ENCODE data around the gene LIPM.
"Not testable (repeated sequence)": the region's sequence is repeated elsewhere in the genome, so short reads cannot be mapped to it uniquely, and the experiment has no call there.

Gene LIPM

GRCh38 chr10:88835910-88836221 lies 33.3 kb downstream of the LIPM start:
- no peak overlapping the region for H3K4me3 Mint-ChIP-seq
- H3K36me3 Mint-ChIP-seq (ENCODE audit: insufficient read depth) = no peaks in the 10 kb centered on the region
- no peak overlapping the region for H3K27ac Mint-ChIP-seq
- peaks cover 15 to 26% of the 10 kb centered on the region in 2 donors for H3K4me1 Mint-ChIP-seq (ENCODE audit: low read depth in 2 of 2)
- no peaks in the 10 kb centered on the region for H3K27me3 Mint-ChIP-seq
- DNase-seq = no peak
- no peak for ATAC-seq (replicated peaks)
- no peaks in the 10 kb centered on the region for H3K9me3 Mint-ChIP-seq

GRCh38 chr10:88837632-88838031 lies 35.1 kb downstream of the LIPM start:
- H3K27me3 Mint-ChIP-seq; H3K9me3 Mint-ChIP-seq; H3K4me3 Mint-ChIP-seq; H3K27ac Mint-ChIP-seq; H3K36me3 Mint-ChIP-seq (ENCODE audit: insufficient read depth); DNase-seq; ATAC-seq (replicated peaks): not testable (repeated sequence)
- H3K4me1 Mint-ChIP-seq (ENCODE audit: low read depth in 2 of 2) = peaks cover 9 to 14% of the 10 kb centered on the region in 2 donors

GRCh38 chr10:88838766-88839350 lies 36.3 kb downstream of the LIPM start:
- H3K4me3 Mint-ChIP-seq = no peak overlapping the region
- H3K4me1 Mint-ChIP-seq (ENCODE audit: low read depth in 2 of 2) = peaks cover 1 to 2% of the 10 kb centered on the region in 2 donors
- no peaks in the 10 kb centered on the region for H3K9me3 Mint-ChIP-seq
- no peak for ATAC-seq (replicated peaks)
- no peak overlapping the region for H3K27ac Mint-ChIP-seq
- H3K27me3 Mint-ChIP-seq = no peaks in the 10 kb centered on the region
- DNase-seq = no peak
- H3K36me3 Mint-ChIP-seq (ENCODE audit: insufficient read depth) = no peaks in the 10 kb centered on the region

GRCh38 chr10:88840104-88840503 lies 37.6 kb downstream of the LIPM start:
- no peak overlapping the region for H3K4me3 Mint-ChIP-seq
- H3K9me3 Mint-ChIP-seq = no peaks in the 10 kb centered on the region
- no peaks in the 10 kb centered on the region for H3K27me3 Mint-ChIP-seq
- no peaks in the 10 kb centered on the region for H3K36me3 Mint-ChIP-seq (ENCODE audit: insufficient read depth)
- H3K27ac Mint-ChIP-seq = no peak overlapping the region
- H3K4me1 Mint-ChIP-seq (ENCODE audit: low read depth in 2 of 2) = no peaks in the 10 kb centered on the region
- DNase-seq = no peak
- no peak for ATAC-seq (replicated peaks)

- no peak for DNase-seq
- H3K36me3 Mint-ChIP-seq (ENCODE audit: insufficient read depth) = no peaks in the 10 kb centered on the region
Observed at GRCh38 chr10:88840881-88841280, 38.4 kb downstream of the LIPM start.

GRCh38 chr10:88841316-88842111 lies 39.0 kb downstream of the LIPM start:
- ATAC-seq (replicated peaks) = no peak
- H3K4me3 Mint-ChIP-seq = no peak overlapping the region
- peaks cover 0 to 7% of the 10 kb centered on the region in 2 donors for H3K27me3 Mint-ChIP-seq
- H3K4me1 Mint-ChIP-seq (ENCODE audit: low read depth in 2 of 2) = no peaks in the 10 kb centered on the region
- H3K27ac Mint-ChIP-seq = no peak overlapping the region
- H3K36me3 Mint-ChIP-seq (ENCODE audit: insufficient read depth) = no peaks in the 10 kb centered on the region
- no peak for DNase-seq
- no peaks in the 10 kb centered on the region for H3K9me3 Mint-ChIP-seq

More at GRCh38 chr10:88840881-88841280, 38.4 kb downstream of the LIPM start:
- no peak overlapping the region for H3K4me3 Mint-ChIP-seq
- no peaks in the 10 kb centered on the region for H3K9me3 Mint-ChIP-seq
- H3K27ac Mint-ChIP-seq = no peak overlapping the region
- no peak for ATAC-seq (replicated peaks)
- H3K27me3 Mint-ChIP-seq = peaks cover 0 to 6% of the 10 kb centered on the region in 2 donors
- H3K4me1 Mint-ChIP-seq (ENCODE audit: low read depth in 2 of 2) = no peaks in the 10 kb centered on the region

GRCh38 chr10:88843171-88843570 lies 40.6 kb downstream of the LIPM start:
- no peak for DNase-seq
- H3K27ac Mint-ChIP-seq = no peak overlapping the region
- H3K9me3 Mint-ChIP-seq = no peaks in the 10 kb centered on the region
- H3K4me3 Mint-ChIP-seq = no peak overlapping the region
- peaks cover 0 to under 1% of the 10 kb centered on the region in 2 donors for H3K4me1 Mint-ChIP-seq (ENCODE audit: low read depth in 2 of 2)
- ATAC-seq (replicated peaks) = no peak
- no peaks in the 10 kb centered on the region for H3K36me3 Mint-ChIP-seq (ENCODE audit: insufficient read depth)
- H3K27me3 Mint-ChIP-seq = peaks cover 0 to 7% of the 10 kb centered on the region in 2 donors

- no peak overlapping the region for H3K27ac Mint-ChIP-seq
- H3K27me3 Mint-ChIP-seq = peaks cover 0 to 7% of the 10 kb centered on the region in 2 donors
- no peaks in the 10 kb centered on the region for H3K36me3 Mint-ChIP-seq (ENCODE audit: insufficient read depth)
- no peaks in the 10 kb centered on the region for H3K9me3 Mint-ChIP-seq
- DNase-seq = no peak
- ATAC-seq (replicated peaks) = no peak
- peaks cover 3% of the 10 kb centered on the region in 2 donors for H3K4me1 Mint-ChIP-seq (ENCODE audit: low read depth in 2 of 2)
- no peak overlapping the region for H3K4me3 Mint-ChIP-seq
Observed at GRCh38 chr10:88848499-88848898, 46.0 kb downstream of the LIPM start.

GRCh38 chr10:88849234-88849633 lies 46.7 kb downstream of the LIPM start:
- Mint-ChIP-seq H3K36me3 (ENCODE audit: insufficient read depth) (no peaks in the 10 kb centered on the region), H3K27ac (no peak overlapping the region), H3K27me3 (peaks cover 0 to 7% of the 10 kb centered on the region in 2 donors), H3K9me3 (no peaks in the 10 kb centered on the region), H3K4me3 (no peak overlapping the region), H3K4me1 (ENCODE audit: low read depth in 2 of 2) (peaks cover 3% of the 10 kb centered on the region in 2 donors)
- DNase-seq = no peak
- ATAC-seq (replicated peaks) = no peak

GRCh38 chr10:88850712-88851111 lies 48.2 kb downstream of the LIPM start:
- H3K27me3 Mint-ChIP-seq = peaks cover 0 to 2% of the 10 kb centered on the region in 2 donors
- H3K9me3 Mint-ChIP-seq = no peaks in the 10 kb centered on the region
- no peaks in the 10 kb centered on the region for H3K36me3 Mint-ChIP-seq (ENCODE audit: insufficient read depth)

GRCh38 chr10:88851706-88852105 lies 49.2 kb downstream of the LIPM start, which contains the start of gene ANKRD22:
ANKRD22 (minus strand) TSS chr10:88851844; CDS start chr10:88851607, 237 bp downstream.
- no peaks in the 10 kb centered on the region for H3K36me3 Mint-ChIP-seq (ENCODE audit: insufficient read depth)
- ATAC-seq (replicated peaks) = no peak
- H3K4me1 Mint-ChIP-seq (ENCODE audit: low read depth in 2 of 2) = peaks cover 3% of the 10 kb centered on the region in 2 donors
- H3K27me3 Mint-ChIP-seq = peaks cover 0 to 7% of the 10 kb centered on the region in 2 donors
- H3K9me3 Mint-ChIP-seq = no peaks in the 10 kb centered on the region
- no peak within 1 kb of the TSS for H3K4me3 Mint-ChIP-seq
- no peak for DNase-seq
- H3K27ac Mint-ChIP-seq = no peak within 1 kb of the TSS

More at GRCh38 chr10:88850712-88851111, 48.2 kb downstream of the LIPM start:
- no peak for DNase-seq
- Mint-ChIP-seq H3K4me3 (no peak overlapping the region), H3K27ac (no peak overlapping the region), H3K4me1 (ENCODE audit: low read depth in 2 of 2) (peaks cover 3% of the 10 kb centered on the region in 2 donors)
- ATAC-seq (replicated peaks) = no peak

- H3K27ac Mint-ChIP-seq = no peak overlapping the region
- H3K36me3 Mint-ChIP-seq (ENCODE audit: insufficient read depth) = no peaks in the 10 kb centered on the region
- peaks cover 3% of the 10 kb centered on the region in 2 donors for H3K4me1 Mint-ChIP-seq (ENCODE audit: low read depth in 2 of 2)
- DNase-seq = no peak
- peaks cover 0 to 12% of the 10 kb centered on the region in 2 donors for H3K27me3 Mint-ChIP-seq
- no peak for ATAC-seq (replicated peaks)
- no peaks in the 10 kb centered on the region for H3K9me3 Mint-ChIP-seq
- H3K4me3 Mint-ChIP-seq = no peak overlapping the region
Observed at GRCh38 chr10:88852327-88852726, 49.8 kb downstream of the LIPM start.

GRCh38 chr10:88853155-88853881 lies 50.8 kb downstream of the LIPM start:
- peaks cover 2 to 3% of the 10 kb centered on the region in 2 donors for H3K4me1 Mint-ChIP-seq (ENCODE audit: low read depth in 2 of 2)
- no peaks in the 10 kb centered on the region for H3K36me3 Mint-ChIP-seq (ENCODE audit: insufficient read depth)

More at GRCh38 chr10:88853155-88853881, 50.8 kb downstream of the LIPM start:
- Mint-ChIP-seq H3K27ac (no peak overlapping the region), H3K9me3 (no peaks in the 10 kb centered on the region), H3K27me3 (peaks cover 0 to 12% of the 10 kb centered on the region in 2 donors), H3K4me3 (no peak overlapping the region)
- DNase-seq (no peak), ATAC-seq (replicated peaks) (no peak)
